OCI-LY7 (cell line): ENCODE results near the gene ANXA4. TPM values are rescaled to one million over a fixed set of nuclear protein-coding genes. Genes with fewer than 3 reads are reported as not detected.

Source experiments
- BruUV-seq: library from RNA; stranded (reverse); fragments of 400-500 nt; replicated peaks from 2 replicates; lab custom pipeline; 2021; lab: Mats Ljungman, UMichigan
- CTCF ChIA-PET: fragments of 300-600 bp; sonication (Branson Sonifier 250); formaldehyde crosslinking; loops from one replicate; lab custom pipeline; 2022; ENCODE audit warnings: antibody characterized with exemption; ENCODE audit not compliant: unreplicated experiment; lab: Charles Lee
- POLR2A ChIA-PET: fragments of 300-600 bp; sonication (Branson Sonifier 250); formaldehyde crosslinking; loops from one replicate; lab custom pipeline; 2022; ENCODE audit warnings: antibody characterized with exemption; lab: Charles Lee
- DNase-seq: peaks from one replicate; pipeline ENCODE4 v3.0.0-alpha.2; 2015; ENCODE audit warnings: low spot score
- H2AFZ ChIP-seq: fragments of 200-600 bp; sonication (generic), shearing (Covaris generic); 2 replicates; pipeline ENCODE4 v1.6.1; 2014; ENCODE audit warnings: mild to moderate bottlenecking, antibody characterized with exemption, low read length, moderate library complexity
- H3K27ac ChIP-seq: fragments of 200-600 bp; sonication (generic); 2 replicates; pipeline ENCODE4 v1.5.1; 2014; ENCODE audit warnings: mixed run types, low read depth, mild to moderate bottlenecking, moderate library complexity, low read length, inconsistent platforms; ENCODE audit not compliant: poor library complexity, severe bottlenecking
- H3K36me3 ChIP-seq: fragments of 200-600 bp; sonication (generic); 2 replicates; pipeline ENCODE4 v1.6.1; 2014; ENCODE audit warnings: mild to moderate bottlenecking, antibody characterized with exemption, low read length, moderate library complexity, mixed read lengths; ENCODE audit not compliant: insufficient read depth
- H3K4me1 ChIP-seq: fragments of 200-600 bp; sonication (generic); 2 replicates; pipeline ENCODE4 v1.5.1; 2014; ENCODE audit warnings: mild to moderate bottlenecking, low read length; ENCODE audit not compliant: insufficient read depth, poor library complexity, severe bottlenecking
- H3K4me2 ChIP-seq: fragments of 200-600 bp; sonication (generic); 2 replicates; pipeline ENCODE4 v1.6.1; 2014; ENCODE audit warnings: mild to moderate bottlenecking, low read length
- H3K4me3 ChIP-seq: fragments of 200-600 bp; sonication (generic); 2 replicates; pipeline ENCODE4 v1.5.1; 2014; ENCODE audit warnings: mild to moderate bottlenecking, low read depth, low read length; ENCODE audit not compliant: poor library complexity, severe bottlenecking
- H3K79me2 ChIP-seq: fragments of 200-600 bp; sonication (generic); 2 replicates; pipeline ENCODE4 v1.6.1; 2016; ENCODE audit warnings: low read depth, mild to moderate bottlenecking, low read length, moderate library complexity, mixed read lengths; ENCODE audit not compliant: insufficient read depth
- H3K9me2 ChIP-seq: fragments of 200-600 bp; sonication (generic); 2 replicates; pipeline ENCODE4 v1.6.1; 2016; ENCODE audit warnings: mild to moderate bottlenecking, low read length, mixed read lengths; ENCODE audit not compliant: insufficient read depth
- H3K9me3 ChIP-seq: fragments of 200-600 bp; sonication (generic); 2 replicates; pipeline ENCODE4 v1.6.1; 2014; ENCODE audit warnings: mild to moderate bottlenecking, mixed run types, low read length, mixed read lengths
- H4K20me1 ChIP-seq: fragments of 200-600 bp; sonication (generic); 2 replicates; pipeline ENCODE4 v1.6.1; 2014; ENCODE audit warnings: mild to moderate bottlenecking, antibody characterized with exemption, low read length, moderate library complexity, mixed read lengths; ENCODE audit not compliant: insufficient read depth
- CTCF ChIP-seq: fragments of 200-600 bp; sonication (generic); conservative IDR thresholded peaks from 2 replicates; pipeline ENCODE4 v1.5.1; 2014; ENCODE audit warnings: mild to moderate bottlenecking, antibody characterized with exemption, low read length, moderate library complexity, mixed read lengths
- EZH2phosphoT487 ChIP-seq: fragments of 200-600 bp; sonication (generic); IDR thresholded peaks from 2 replicates; pipeline ENCODE4 v1.6.1; 2018; ENCODE audit warnings: low read depth, borderline replicate concordance, mild to moderate bottlenecking, mixed run types, antibody characterized with exemption, low read length, moderate library complexity, mixed read lengths
- intact Hi-C: fragments of 100-400 bp; cut with micrococcal nuclease; formaldehyde crosslinking; loops from one replicate; pipeline ENCODE4 v1.10.0; 2022; ENCODE audit not compliant: unreplicated experiment
- total RNA-seq, 2 experiments: library from RNA; depleted of rRNA in 1 of 2; stranded (reverse); fragments of >200 nt in 1 of 2; shearing (Covaris generic) in 1 of 2; gene quantifications; 2 replicates each; pipeline ENCODE4 v1.2.3, GENCODE V29; 2014 to 2022

ANXA4 gene
- total RNA-seq, 2 experiments from 2014 or later, result 0.38 to 3.5 TPM

GRCh38 chr2:69804416-69804815, 62.5 kb downstream of the ANXA4 start:
- Histone ChIP-seq H4K20me1 (no peaks in the 10 kb centered on the region), H3K4me3 (no peak overlapping the region), H3K27ac (no peak overlapping the region), H3K9me3 (no peaks in the 10 kb centered on the region; the same call in 1 of the 2 replicates), H3K4me1 (peaks cover 27% of the 10 kb centered on the region), H2AFZ (peak overlapping the region; percentile 11; the same call in 1 of the 2 replicates), H3K4me2 (no peak overlapping the region), H3K79me2 (no peaks in the 10 kb centered on the region), H3K9me2 (no peaks in the 10 kb centered on the region), H3K36me3 (no peaks in the 10 kb centered on the region)
- TF ChIP-seq CTCF (no peak), EZH2phosphoT487 (no peak)
- intact Hi-C loops, result no loop called here
- no peak for DNase-seq
- ChIA-PET POLR2A (interaction anchor here (0.7 to 2.8 kb wide), 3 partner anchors 11 to 101 kb away, joined by 3 to 11 read pairs (median 4); no protein-coding TSS in a partner anchor), CTCF (no interaction called here)
- BruUV-seq, result no TSS peak

- no peaks in the 10 kb centered on the region for H3K9me2 ChIP-seq
Measured at GRCh38 chr2:69805887-69806286, 64.0 kb downstream of the ANXA4 start.

More at GRCh38 chr2:69805887-69806286, 64.0 kb downstream of the ANXA4 start:
- no TSS peak for BruUV-seq
- ChIA-PET CTCF (no interaction called here), POLR2A (interaction anchor here (0.6 to 1.4 kb wide), 2 partner anchors 16 to 299 kb away, joined by 4 to 6 read pairs; no protein-coding TSS in a partner anchor)
- no peaks in the 10 kb centered on the region for H3K79me2 ChIP-seq
- DNase-seq, result no peak
- H3K36me3 ChIP-seq, result no peaks in the 10 kb centered on the region
- H4K20me1 ChIP-seq, result no peaks in the 10 kb centered on the region
- peaks cover 21% of the 10 kb centered on the region for H3K4me1 ChIP-seq
- H2AFZ ChIP-seq, result no peak overlapping the region
- no peak overlapping the region for H3K4me2 ChIP-seq
- intact Hi-C loops, result no loop called here
- H3K4me3 ChIP-seq, result no peak overlapping the region
- no peak overlapping the region for H3K27ac ChIP-seq
- no peak for TF ChIP-seq CTCF
- TF ChIP-seq EZH2phosphoT487, result no peak
- H3K9me3 ChIP-seq, result no peaks in the 10 kb centered on the region; the same call in 1 of the 2 replicates
